K562 (cell line): ENCODE measurements around the gene TIMM10. TPM values are rescaled to one million over a fixed set of nuclear protein-coding genes. Genes with fewer than 3 reads are reported as not detected.

Experiments used
- BDP1 ChIP-seq: IDR thresholded peaks from 3 replicates; pipeline ENCODE4 v1.6.1; 2011; ENCODE audit not compliant: insufficient read length, insufficient read depth
- BRD9 ChIP-seq: fragments of 450-650 bp; IDR thresholded peaks from 2 replicates; pipeline ENCODE4 v1.6.1; 2018; ENCODE audit warnings: low read depth; ENCODE audit not compliant: partially characterized antibody
- CEBPG ChIP-seq, 3 experiments: fragments of 200-800 bp in 1 of 3; sonication (Bioruptor generic) in 1 of 3; sonication (generic) in 1 of 3; formaldehyde crosslinking in 1 of 3; IDR thresholded peaks in 2 of 3; conservative IDR thresholded peaks in 1 of 3; 2 replicates each; pipeline versions ENCODE4 v1.6.1 to v1.8.0; 2016 to 2022; ENCODE audit warnings: missing compliant biosample characterization in 2 of 3, missing genetic modification characterization in 2 of 3, mild to moderate bottlenecking in 1 of 3, missing genetic modification reagents in 1 of 3
- DACH1 ChIP-seq: fragments of 450-650 bp; IDR thresholded peaks from 2 replicates; pipeline ENCODE4 v1.6.1; 2018; ENCODE audit not compliant: partially characterized antibody
- DEAF1 ChIP-seq: fragments of 450-650 bp; formaldehyde crosslinking; IDR thresholded peaks from 2 replicates; pipeline ENCODE4 v1.4.0; 2020; ENCODE audit warnings: mild to moderate bottlenecking, moderate library complexity
- EZH2 ChIP-seq: IDR thresholded peaks from 2 replicates; pipeline ENCODE4 v1.6.1; 2012; ENCODE audit warnings: low read depth, mild to moderate bottlenecking, inconsistent platforms, low read length, borderline replicate concordance
- GTF2F1 ChIP-seq: IDR thresholded peaks from 2 replicates; pipeline ENCODE4 v1.6.1; 2011; ENCODE audit warnings: low read depth, low read length, improper control_type of control experiment
- HCFC1 ChIP-seq: IDR thresholded peaks from 2 replicates; pipeline ENCODE4 v1.6.1; 2012; ENCODE audit warnings: low read depth, low read length, improper control_type of control experiment
- HDAC8 ChIP-seq: fragments of 450-650 bp; IDR thresholded peaks from 2 replicates; pipeline ENCODE4 v1.6.1; 2016; ENCODE audit warnings: mild to moderate bottlenecking, missing genetic modification characterization, moderate library complexity, missing compliant biosample characterization
- KDM4B ChIP-seq, 2 experiments: fragments of 450-650 bp in 1 of 2; sonication (generic) in 1 of 2; IDR thresholded peaks; 2 replicates each; pipeline ENCODE4 v1.6.1; 2016 to 2017; ENCODE audit warnings: borderline replicate concordance in 2 of 2, antibody characterized with exemption in 1 of 2, low read depth in 1 of 2, mild to moderate bottlenecking in 1 of 2
- MAX ChIP-seq: sonication (generic); formaldehyde crosslinking; IDR thresholded peaks from 2 replicates; pipeline ENCODE4 v1.9.0; 2022; ENCODE audit warnings: mild to moderate bottlenecking, missing genetic modification reagents
- MECOM ChIP-seq: fragments of 250-450 bp; sonication (Bioruptor Pico); IDR thresholded peaks from 2 replicates; pipeline ENCODE4 v1.8.0; 2022; ENCODE audit warnings: inconsistent platforms
- NKRF ChIP-seq: fragments of 450-650 bp; IDR thresholded peaks from 2 replicates; pipeline ENCODE4 v1.6.1; 2016; ENCODE audit warnings: borderline replicate concordance
- NR2C1 ChIP-seq, 2 experiments: fragments of 450-650 bp; IDR thresholded peaks; 2 replicates each; pipeline ENCODE4 v1.6.1; 2017; ENCODE audit warnings: mild to moderate bottlenecking in 2 of 2, antibody characterized with exemption in 1 of 2, inconsistent platforms in 1 of 2, missing compliant biosample characterization in 1 of 2, missing genetic modification characterization in 1 of 2
- PHF21A ChIP-seq: fragments of 450-650 bp; IDR thresholded peaks from 2 replicates; pipeline ENCODE4 v1.6.1; 2017; ENCODE audit warnings: low read depth, borderline replicate concordance
- PTRF ChIP-seq: fragments of 450-650 bp; IDR thresholded peaks from 2 replicates; pipeline ENCODE4 v1.6.1; 2016; ENCODE audit warnings: mild to moderate bottlenecking, missing genetic modification characterization, missing compliant biosample characterization
- RUNX1 ChIP-seq: sonication (generic); IDR thresholded peaks from 2 replicates; pipeline ENCODE4 v1.6.1; 2016; ENCODE audit warnings: antibody characterized with exemption, low read depth
- ZKSCAN8 ChIP-seq: fragments of 200-800 bp; sonication (Bioruptor generic); IDR thresholded peaks from 2 replicates; pipeline ENCODE4 v1.6.1; 2016; ENCODE audit warnings: missing genetic modification characterization, missing compliant biosample characterization
- ZNF395 ChIP-seq: fragments of 200-800 bp; sonication (Bioruptor generic); IDR thresholded peaks from 2 replicates; pipeline ENCODE4 v1.6.1; 2017; ENCODE audit warnings: missing genetic modification characterization, missing compliant biosample characterization
- ZNF76 ChIP-seq: fragments of 250-450 bp; sonication (Bioruptor Pico); IDR thresholded peaks from 2 replicates; pipeline ENCODE4 v1.4.0; 2020; ENCODE audit warnings: mild to moderate bottlenecking, moderate library complexity, borderline replicate concordance
- ZNF79 ChIP-seq: fragments of 250-450 bp; sonication (Bioruptor Pico); IDR thresholded peaks from 2 replicates; pipeline ENCODE4 v1.4.0; 2020; ENCODE audit warnings: low read depth, mild to moderate bottlenecking, moderate library complexity
- polyA plus RNA-seq, 8 experiments: library from polyadenylated mRNA; depleted of rRNA in 4 of 8; stranded (reverse) in 5 of 8; unstranded in 3 of 8; fragments of >200 nt; fragmentation: Nextera tagmentation in 2 of 8; fragmentation: Illumina TruSeq in 1 of 8; extraction: Ambion mirVana in 2 of 8; extraction: Trizol in 1 of 8; gene quantifications; 2 replicates each; pipeline versions ENCODE4 v1.2.1 to v1.2.3, GENCODE V29; 2011 to 2014; ENCODE audit warnings: inconsistent platforms in 1 of 8, missing spikeins in 1 of 8
- total RNA-seq, 7 experiments: library from RNA; depleted of rRNA in 6 of 7; stranded (reverse); fragments of >200 nt in 6 of 7; fragmentation: Illumina TruSeq in 2 of 7; extraction: Trizol in 2 of 7; gene quantifications; 2 replicates each; pipeline versions ENCODE4 v1.2.1 to v1.2.3, GENCODE V29; 2011 to 2021; ENCODE audit warnings: low replicate concordance in 1 of 7

Gene TIMM10
- total and polyA plus RNA-seq, 9 of the 15 experiments (the other 6 are each of a cell fraction or from before 2014, with no cell fraction given): 109 to 553 (median 172) TPM

- TF ChIP-seq DEAF1 (CRISPR knock-in tag) (peak; percentile 88), BDP1 (no peak), MECOM (CRISPR knock-in tag) (peak; percentile 54), PTRF (tag) (0 out of 2 replicates have a peak, but pooled peaks have one; percentile 47), GTF2F1 (no peak), NR2C1 (IDR thresholded peaks at IDR 0.05) (no peak), NR2C1 (tag; IDR thresholded peaks at IDR 0.05) (peak; percentile 62), BRD9 (peak; percentile 17), HDAC8 (no peak), CEBPG (CRISPR knock-in tag; IDR thresholded peaks at IDR 0.05) (peak; percentile 99), CEBPG (tag; conservative IDR thresholded peaks at IDR 0.05 in 1 of 2, IDR thresholded peaks at IDR 0.05 in 1 of 2) (peak; percentile 89 to 93), ZKSCAN8 (CRISPR knock-in tag) (no peak), ZNF79 (CRISPR knock-in tag) (no peak), NKRF (no peak), EZH2 (no peak), HCFC1 (peak; percentile 46), MAX (no peak), ZNF395 (CRISPR knock-in tag) (no peak), RUNX1 (0 out of 2 replicates have a peak, but pooled peaks have one; percentile 33), DACH1 (peak; percentile 8), ZNF76 (CRISPR knock-in tag) (peak; percentile 82; the same call in 1 of the 2 replicates), PHF21A (no peak), KDM4B (IDR thresholded peaks at IDR 0.05; ENCODE audit: borderline replicate concordance in 2 of 2, low read depth in 1 of 2) (no peak)
Observed at GRCh38 chr11:57493507-57494503, 36.7 kb downstream of the TIMM10 start (continued).
